MCF 10A (cell line): ENCODE measurements around the gene MS4A15. TPM values are rescaled to one million over a fixed set of nuclear protein-coding genes. Genes with fewer than 3 reads are reported as not detected.
A peak's percentile ranks its signal among the peaks of the same experiment; 100 is the strongest.

Source experiments
- BruUV-seq: library from RNA; stranded (reverse); fragments of 400-500 nt; replicated peaks from 2 replicates; lab custom pipeline; 2021; lab: Mats Ljungman, UMichigan
- CTCF ChIA-PET: fragments of 300-600 bp; sonication (Branson Sonifier 250); formaldehyde crosslinking; extraction: SDS; loops from one replicate; lab custom pipeline; 2021; ENCODE audit warnings: antibody characterized with exemption, inconsistent platforms; lab: Yijun Ruan, JAX
- POLR2A ChIA-PET: fragments of 300-600, 350-650 bp; sonication (Branson Sonifier 250); formaldehyde crosslinking; extraction: SDS; loops from one replicate; lab custom pipeline; 2020; ENCODE audit warnings: antibody characterized with exemption, inconsistent platforms; lab: Yijun Ruan, JAX
- DNase-seq: peaks from one replicate; pipeline ENCODE4 v3.0.0-alpha.2; 2018; ENCODE audit not compliant: unreplicated experiment
- H3K27ac Mint-ChIP-seq: one replicate; pipeline ENCODE4 v1.8.0; 2022; ENCODE audit warnings: mild to moderate bottlenecking, low read depth, mixed read lengths; ENCODE audit not compliant: unreplicated experiment
- H3K27me3 Mint-ChIP-seq: one replicate; pipeline ENCODE4 v1.8.0; 2022; ENCODE audit warnings: mixed read lengths; ENCODE audit not compliant: insufficient read depth, unreplicated experiment
- H3K36me3 Mint-ChIP-seq: one replicate; pipeline ENCODE4 v1.8.0; 2022; ENCODE audit warnings: mild to moderate bottlenecking, moderate library complexity, mixed read lengths; ENCODE audit not compliant: insufficient read depth, unreplicated experiment
- H3K4me1 Mint-ChIP-seq: one replicate; pipeline ENCODE4 v1.8.0; 2022; ENCODE audit warnings: mixed read lengths; ENCODE audit not compliant: insufficient read depth, unreplicated experiment
- H3K4me3 Mint-ChIP-seq: one replicate; pipeline ENCODE4 v1.8.0; 2022; ENCODE audit warnings: mild to moderate bottlenecking, moderate library complexity, mixed read lengths; ENCODE audit not compliant: unreplicated experiment
- H3K9me3 Mint-ChIP-seq: one replicate; pipeline ENCODE4 v1.8.0; 2022; ENCODE audit warnings: mixed read lengths; ENCODE audit not compliant: unreplicated experiment
- CTCF ChIP-seq: fragments of 200-600 bp; IDR thresholded peaks from one replicate; pipeline ENCODE4 v1.8.0; 2022; ENCODE audit warnings: antibody characterized with exemption, mild to moderate bottlenecking; ENCODE audit not compliant: unreplicated experiment
- intact Hi-C: fragments of 100-400 bp; cut with micrococcal nuclease; formaldehyde crosslinking; loops from 2 replicates; pipeline ENCODE4 v1.14.1; 2022
- total RNA-seq: library from RNA; stranded (reverse); gene quantifications from 2 replicates; pipeline ENCODE4 v1.2.3, GENCODE V29; 2022

Gene MS4A15
- total RNA-seq, 1 experiment from 2014 or later = not detected

- intact Hi-C loops = no loop called here
- TF ChIP-seq CTCF = no peak
- no peak overlapping the region for H3K27ac Mint-ChIP-seq
- CTCF ChIA-PET = interaction anchor here (0.6 kb wide), 1 partner anchor 195 kb away, joined by 3 read pairs; no protein-coding TSS in a partner anchor
- H3K4me3 Mint-ChIP-seq = no peak overlapping the region
- no peaks in the 10 kb centered on the region for H3K4me1 Mint-ChIP-seq
- no peaks in the 10 kb centered on the region for H3K9me3 Mint-ChIP-seq
- POLR2A ChIA-PET = no interaction called here
- no peaks in the 10 kb centered on the region for H3K36me3 Mint-ChIP-seq
- peak; percentile 44 for DNase-seq
- BruUV-seq = no TSS peak
- peaks cover 8% of the 10 kb centered on the region for H3K27me3 Mint-ChIP-seq
These were observed 30.3 kb downstream of the MS4A15 start for GRCh38 chr11:60786811-60787567.

GRCh38 chr11:60788401-60789125 is 31.9 kb downstream of the MS4A15 start:
- ChIA-PET CTCF (interaction anchor here (0.6 to 1.3 kb wide), 2 partner anchors 13 to 1350 kb away, joined by 3 to 4 read pairs; no protein-coding TSS in a partner anchor), POLR2A (no interaction called here)
- no peak for DNase-seq
- BruUV-seq = no TSS peak
- Mint-ChIP-seq H3K4me1 (no peaks in the 10 kb centered on the region), H3K9me3 (no peaks in the 10 kb centered on the region), H3K27ac (no peak overlapping the region), H3K36me3 (no peaks in the 10 kb centered on the region), H3K27me3 (peaks cover 24% of the 10 kb centered on the region), H3K4me3 (no peak overlapping the region)
- intact Hi-C loops = no loop called here
- no peak for TF ChIP-seq CTCF

GRCh38 chr11:60790726-60791125 is 34.1 kb downstream of the MS4A15 start:
- POLR2A ChIA-PET = no interaction called here
- H3K4me3 Mint-ChIP-seq = no peak overlapping the region
- no peaks in the 10 kb centered on the region for H3K36me3 Mint-ChIP-seq
- DNase-seq = no peak
- H3K9me3 Mint-ChIP-seq = no peaks in the 10 kb centered on the region
- H3K27ac Mint-ChIP-seq = no peak overlapping the region
- BruUV-seq = no TSS peak
- H3K4me1 Mint-ChIP-seq = no peaks in the 10 kb centered on the region
- H3K27me3 Mint-ChIP-seq = peaks cover 25% of the 10 kb centered on the region
- CTCF ChIA-PET = no interaction called here
- no peak for TF ChIP-seq CTCF
- intact Hi-C loops = no loop called here
